Measurements from ENCODE around the gene NUDT16. TPM values are rescaled to one million over a fixed set of nuclear protein-coding genes. Genes with fewer than 3 reads are reported as not detected.
A peak's percentile ranks its signal among the peaks of the same experiment; 100 is the strongest.

NUDT16 gene
- polyA plus RNA-seq, 1 experiment = 8.5 TPM

GRCh38 chr3:131349454-131349853 is 32.1 kb upstream of the NUDT16 start:
- no peak overlapping the region for H3K27ac ChIP-seq (ENCODE audit: low read depth, low read length)
- DNase-seq (ENCODE audit: low read depth, low spot score) = no peak
- TF ChIP-seq CTCF (IDR thresholded peaks at IDR 0.05; ENCODE audit: low read depth, low read length) = no peak
- no peaks in the 10 kb centered on the region for H3K9me3 ChIP-seq (ENCODE audit: control insufficient read depth, insufficient read depth, low read length)
- CTCF ChIA-PET = no interaction called here
- POLR2A ChIA-PET = interaction anchor here (1.2 kb wide), 1 partner anchor 32 kb away, joined by 4 read pairs; the partner anchor contains the start of gene NUDT16
- H3K27me3 ChIP-seq (ENCODE audit: control insufficient read depth, insufficient read depth, low read length) = no peaks in the 10 kb centered on the region
- H3K4me3 ChIP-seq (ENCODE audit: low read depth, low read length) = no peak overlapping the region

- POLR2A ChIA-PET = interaction anchor here (1.2 kb wide), 1 partner anchor 32 kb away, joined by 4 read pairs; the partner anchor contains the start of gene NUDT16
- Histone ChIP-seq H3K9me3 (ENCODE audit: control insufficient read depth, insufficient read depth, low read length) (no peaks in the 10 kb centered on the region), H3K27ac (ENCODE audit: low read depth, low read length) (no peak overlapping the region), H3K27me3 (ENCODE audit: control insufficient read depth, insufficient read depth, low read length) (no peaks in the 10 kb centered on the region), H3K4me3 (ENCODE audit: low read depth, low read length) (no peak overlapping the region)
- CTCF ChIA-PET = no interaction called here
- peak; percentile 24 for DNase-seq (ENCODE audit: low read depth, low spot score)
- no peak for TF ChIP-seq CTCF (IDR thresholded peaks at IDR 0.05; ENCODE audit: low read depth, low read length)
These were observed 31.6 kb upstream of the NUDT16 start for GRCh38 chr3:131349946-131350347.

- Histone ChIP-seq H3K4me3 (ENCODE audit: low read depth, low read length) (no peak overlapping the region), H3K27ac (ENCODE audit: low read depth, low read length) (no peak overlapping the region), H3K27me3 (ENCODE audit: control insufficient read depth, insufficient read depth, low read length) (no peaks in the 10 kb centered on the region), H3K9me3 (ENCODE audit: control insufficient read depth, insufficient read depth, low read length) (no peaks in the 10 kb centered on the region)
- no peak for DNase-seq (ENCODE audit: low read depth, low spot score)
- TF ChIP-seq CTCF (IDR thresholded peaks at IDR 0.05; ENCODE audit: low read depth, low read length) = no peak
- ChIA-PET CTCF (no interaction called here), POLR2A (no interaction called here)
These were observed 31.1 kb upstream of the NUDT16 start for GRCh38 chr3:131350506-131350905.

- H3K27ac ChIP-seq (ENCODE audit: low read depth, low read length) = no peak overlapping the region
- H3K4me3 ChIP-seq (ENCODE audit: low read depth, low read length) = no peak overlapping the region
- POLR2A ChIA-PET = no interaction called here
- CTCF ChIA-PET = no interaction called here
- DNase-seq (ENCODE audit: low read depth, low spot score) = no peak
- TF ChIP-seq CTCF (IDR thresholded peaks at IDR 0.05; ENCODE audit: low read depth, low read length) = no peak
- no peaks in the 10 kb centered on the region for H3K9me3 ChIP-seq (ENCODE audit: control insufficient read depth, insufficient read depth, low read length)
- no peaks in the 10 kb centered on the region for H3K27me3 ChIP-seq (ENCODE audit: control insufficient read depth, insufficient read depth, low read length)
These were observed 28.3 kb upstream of the NUDT16 start for GRCh38 chr3:131353016-131353877.

GRCh38 chr3:131353986-131354385 is 27.6 kb upstream of the NUDT16 start:
- H3K4me3 ChIP-seq (ENCODE audit: low read depth, low read length) = no peak overlapping the region
- H3K9me3 ChIP-seq (ENCODE audit: control insufficient read depth, insufficient read depth, low read length) = no peaks in the 10 kb centered on the region
- ChIA-PET POLR2A (no interaction called here), CTCF (no interaction called here)
- TF ChIP-seq CTCF (IDR thresholded peaks at IDR 0.05; ENCODE audit: low read depth, low read length) = no peak
- DNase-seq (ENCODE audit: low read depth, low spot score) = no peak
- H3K27me3 ChIP-seq (ENCODE audit: control insufficient read depth, insufficient read depth, low read length) = no peaks in the 10 kb centered on the region
- no peak overlapping the region for H3K27ac ChIP-seq (ENCODE audit: low read depth, low read length)
